Transverse colon (tissue), 4 donors: Measurements from ENCODE around the gene KCNJ5. TPM values are rescaled to one million over a fixed set of nuclear protein-coding genes. Genes with fewer than 3 reads are reported as not detected.

Source experiments
- DNase-seq: peaks from one replicate; pipeline ENCODE4 v3.0.0-alpha.2; 2019
- H3K27ac ChIP-seq, 4 donors: fragments of 200-600 bp; sonication (generic); 2 replicates each; pipeline ENCODE4 v1.5.1; 2016 to 2018; ENCODE audit warnings: inconsistent platforms in 4 of 4
- H3K27me3 ChIP-seq: fragments of 200-600 bp; sonication (generic); 2 replicates; pipeline ENCODE4 v1.5.1; 2017; ENCODE audit warnings: inconsistent platforms
- H3K36me3 ChIP-seq, 4 donors: fragments of 200-600 bp; sonication (generic); 2 replicates each; pipeline ENCODE4 v1.5.1; 2017 to 2019; ENCODE audit warnings: inconsistent platforms in 4 of 4
- H3K4me1 ChIP-seq, 4 donors: fragments of 200-600 bp; sonication (generic); 2 replicates each; pipeline ENCODE4 v1.5.1; 2017 to 2020; ENCODE audit warnings: inconsistent platforms in 4 of 4
- H3K4me3 ChIP-seq, 4 donors: fragments of 200-600 bp; sonication (generic); 1 replicate in 1 of 4; 2 replicates in 3 of 4; pipeline versions ENCODE4 v1.5.1 to v1.6.1; 2017 to 2019; ENCODE audit warnings: inconsistent platforms in 4 of 4
- H3K9me3 ChIP-seq, 2 donors: fragments of 200-600 bp; sonication (generic); 2 replicates each; pipeline ENCODE4 v1.5.1; 2017 to 2019; ENCODE audit warnings: inconsistent platforms in 2 of 2
- CTCF ChIP-seq, 5 experiments: fragments of 200-600 bp in 3 of 5; fragments of 450-650 bp in 2 of 5; sonication (generic) in 3 of 5; IDR thresholded peaks; 1 replicate in 2 of 5; 2 replicates in 3 of 5; pipeline ENCODE4 v1.5.1; 2016 to 2017; ENCODE audit warnings: antibody characterized with exemption in 5 of 5, inconsistent platforms in 3 of 5, mild to moderate bottlenecking in 2 of 5, moderate library complexity in 1 of 5
- EP300 ChIP-seq: sonication (generic); formaldehyde crosslinking; IDR thresholded peaks from one replicate; pipeline ENCODE4 v1.6.1; 2017; ENCODE audit warnings: antibody characterized with exemption, low read depth
- POLR2A ChIP-seq: fragments of 450-650 bp; IDR thresholded peaks from one replicate; pipeline ENCODE4 v1.6.1; 2016; ENCODE audit warnings: antibody characterized with exemption, mild to moderate bottlenecking, moderate library complexity
- POLR2AphosphoS5 ChIP-seq, 3 donors: sonication (generic); formaldehyde crosslinking; IDR thresholded peaks; one replicate each; pipeline ENCODE4 v1.6.1; 2016; ENCODE audit warnings: antibody characterized with exemption in 3 of 3
- WGBS, 2 donors: methylation state at CpG; one replicate each; pipeline ENCODE4 v1.1.5; 2018; ENCODE audit warnings: low coverage in 1 of 2; 5-methylcytosine and 5-hydroxymethylcytosine counted together
- in situ Hi-C, 4 donors: fragments of 200-750 bp; cut with MboI; loops; one replicate each; pipeline versions ENCODE4 v1.15.0 to v1.15.1; 2017; ENCODE audit warnings: low sequenced_read_pairs in 3 of 4, low pct_ligation_motif_present in 1 of 4, low pct_unique_long_range_greater_than_20kb in 1 of 4
- intact Hi-C: fragments of 100-400 bp; cut with DNase I; formaldehyde crosslinking; loops from one replicate; pipeline ENCODE4 v1.15.1; 2023; ENCODE audit warnings: low total_unique reads
- total RNA-seq, 4 donors: library from RNA; depleted of rRNA; stranded (reverse); fragments of >200 nt; gene quantifications; one replicate each; pipeline ENCODE4 v1.1.0, GENCODE V29; 2016

The KCNJ5 gene
- total RNA-seq, 4 donors from 2014 or later, result 0.14 to 17.1 (median 7.4) TPM

- Histone ChIP-seq H3K4me3 (no peak overlapping the region), H3K27ac (no peak overlapping the region), H3K4me1 (no peaks in the 10 kb centered on the region), H3K36me3 (no peaks in the 10 kb centered on the region), H3K27me3 (no peaks in the 10 kb centered on the region), H3K9me3 (no peaks in the 10 kb centered on the region)
- no peak for TF ChIP-seq POLR2AphosphoS5 (IDR thresholded peaks at IDR 0.05)
- TF ChIP-seq CTCF (IDR thresholded peaks at IDR 0.05), result no peak
- TF ChIP-seq POLR2A, result no peak
- no peak for TF ChIP-seq EP300
- intact Hi-C loops, result no loop called here
- DNase-seq, result no peak
- 69% methylated on average over 5 of the region's 5 CpGs; no CpG with 5 or more reads in 1 of the 2 donors for WGBS, 2 donors
- in situ Hi-C loops, result no loop called here
Measured at GRCh38 chr11:128940156-128940555, 49.0 kb downstream of the KCNJ5 start.

- TF ChIP-seq CTCF (IDR thresholded peaks at IDR 0.05) (no peak), POLR2A (no peak), POLR2AphosphoS5 (IDR thresholded peaks at IDR 0.05) (no peak), EP300 (no peak)
- H3K4me1 ChIP-seq, result no peaks in the 10 kb centered on the region
- H3K9me3 ChIP-seq, result no peaks in the 10 kb centered on the region
- in situ Hi-C loops, result no loop called here
- no peaks in the 10 kb centered on the region for H3K36me3 ChIP-seq
- H3K27me3 ChIP-seq, result no peaks in the 10 kb centered on the region
- no peak overlapping the region for H3K4me3 ChIP-seq
- no peak overlapping the region for H3K27ac ChIP-seq
- WGBS, 2 donors, result 83% methylated on average over 15 of the region's 15 CpGs; no CpG with 5 or more reads in 1 of the 2 donors
- no peak for DNase-seq
- intact Hi-C loops, result no loop called here
Measured at GRCh38 chr11:128940603-128941002, 49.4 kb downstream of the KCNJ5 start.

GRCh38 chr11:128941110-128941509 is 50.0 kb downstream of the KCNJ5 start:
- H3K27me3 ChIP-seq, result no peaks in the 10 kb centered on the region
- no peak for DNase-seq
- in situ Hi-C loops (no loop called here), intact Hi-C loops (no loop called here)
- 77% methylated on average over 8 of the region's 8 CpGs; no CpG with 5 or more reads in 1 of the 2 donors for WGBS, 2 donors
- no peaks in the 10 kb centered on the region for H3K36me3 ChIP-seq
- TF ChIP-seq POLR2AphosphoS5 (IDR thresholded peaks at IDR 0.05) (no peak), EP300 (no peak), POLR2A (no peak), CTCF (IDR thresholded peaks at IDR 0.05) (no peak)
- no peak overlapping the region for H3K27ac ChIP-seq
- H3K9me3 ChIP-seq, result no peaks in the 10 kb centered on the region
- H3K4me3 ChIP-seq, result no peak overlapping the region
- H3K4me1 ChIP-seq, result no peaks in the 10 kb centered on the region

- no peaks in the 10 kb centered on the region for H3K9me3 ChIP-seq
- no peak overlapping the region for H3K27ac ChIP-seq
- 91% methylated on average over 14 of the region's 14 CpGs; no CpG with 5 or more reads in 1 of the 2 donors for WGBS, 2 donors
- H3K4me3 ChIP-seq, result no peak overlapping the region
- no peak for TF ChIP-seq POLR2AphosphoS5 (IDR thresholded peaks at IDR 0.05)
- TF ChIP-seq EP300, result no peak
- no peak for TF ChIP-seq CTCF (IDR thresholded peaks at IDR 0.05)
- TF ChIP-seq POLR2A, result no peak
- no peaks in the 10 kb centered on the region for H3K36me3 ChIP-seq
- intact Hi-C loops (no loop called here), in situ Hi-C loops (no loop called here)
- H3K4me1 ChIP-seq, result peaks cover 0 to 4% (median 0%) of the 10 kb centered on the region in 4 donors
- no peak for DNase-seq
- H3K27me3 ChIP-seq, result no peaks in the 10 kb centered on the region
Measured at GRCh38 chr11:128941573-128942271, 50.6 kb downstream of the KCNJ5 start.
